H9 (cell line): ENCODE measurements around the gene LPCAT3. TPM values are rescaled to one million over a fixed set of nuclear protein-coding genes. Genes with fewer than 3 reads are reported as not detected.

Source experiments
- DNase-seq: peaks from one replicate; pipeline ENCODE4 v3.0.0-alpha.2; 2017
- H2AFZ ChIP-seq: one replicate; pipeline ENCODE4 v1.6.1; 2013; ENCODE audit warnings: mild to moderate bottlenecking, low read length, control low read depth, moderate library complexity
- H2AK5ac ChIP-seq: 2 replicates; pipeline ENCODE4 v1.6.1; 2013; ENCODE audit warnings: low read length, control low read depth, mixed read lengths; ENCODE audit not compliant: insufficient read length
- H2BK120ac ChIP-seq: one replicate; pipeline ENCODE4 v1.6.1; 2013; ENCODE audit warnings: low read depth, mild to moderate bottlenecking, low read length, control low read depth, inconsistent platforms; ENCODE audit not compliant: poor library complexity, severe bottlenecking
- H2BK12ac ChIP-seq: 2 replicates; pipeline ENCODE4 v1.6.1; 2013; ENCODE audit warnings: low read length, control low read depth, mixed read lengths, low read depth; ENCODE audit not compliant: insufficient read length
- H2BK15ac ChIP-seq: 2 replicates; pipeline ENCODE4 v1.6.1; 2013; ENCODE audit warnings: low read depth, low read length, control low read depth
- H2BK20ac ChIP-seq: one replicate; pipeline ENCODE4 v1.6.1; 2013; ENCODE audit warnings: low read depth, mild to moderate bottlenecking, low read length, control low read depth, inconsistent platforms; ENCODE audit not compliant: poor library complexity, severe bottlenecking
- H2BK5ac ChIP-seq: 2 replicates; pipeline ENCODE4 v1.6.1; 2013; ENCODE audit warnings: low read length, control low read depth, mixed read lengths; ENCODE audit not compliant: insufficient read length
- H3K14ac ChIP-seq: 2 replicates; pipeline ENCODE4 v1.6.1; 2013; ENCODE audit warnings: low read length, control low read depth; ENCODE audit not compliant: insufficient read depth
- H3K18ac ChIP-seq: 2 replicates; pipeline ENCODE4 v1.6.1; 2013; ENCODE audit warnings: low read depth, mild to moderate bottlenecking, mixed read lengths, low read length, control low read depth; ENCODE audit not compliant: insufficient read length
- H3K23ac ChIP-seq: 2 replicates; pipeline ENCODE4 v1.6.1; 2013; ENCODE audit warnings: low read length, control low read depth, mixed read lengths, low read depth; ENCODE audit not compliant: insufficient read length
- H3K23me2 ChIP-seq: 2 replicates; pipeline ENCODE4 v1.6.1; 2013; ENCODE audit warnings: low read depth, mild to moderate bottlenecking, mixed read lengths, low read length, control low read depth; ENCODE audit not compliant: insufficient read length, poor library complexity, severe bottlenecking
- H3K27ac ChIP-seq: 2 replicates; pipeline ENCODE4 v1.5.1; 2013; ENCODE audit warnings: low read length, control low read depth, mixed read lengths, low read depth; ENCODE audit not compliant: insufficient read length
- H3K27me3 ChIP-seq: 2 replicates; pipeline ENCODE4 v1.6.1; 2013; ENCODE audit warnings: low read length, control low read depth, inconsistent platforms; ENCODE audit not compliant: insufficient read depth
- H3K4ac ChIP-seq: 2 replicates; pipeline ENCODE4 v1.6.1; 2013; ENCODE audit warnings: low read depth, mild to moderate bottlenecking, control low read depth, inconsistent platforms, low read length, moderate library complexity
- H3K4me1 ChIP-seq: 2 replicates; pipeline ENCODE4 v1.6.1; 2013; ENCODE audit warnings: low read length, control low read depth, inconsistent platforms; ENCODE audit not compliant: insufficient read depth
- H3K4me2 ChIP-seq: 2 replicates; pipeline ENCODE4 v1.6.1; 2013; ENCODE audit warnings: low read length, control low read depth, mixed read lengths; ENCODE audit not compliant: insufficient read length, insufficient read depth
- H3K56ac ChIP-seq: 2 replicates; pipeline ENCODE4 v1.6.1; 2013; ENCODE audit warnings: low read depth, mild to moderate bottlenecking, mixed read lengths, low read length, control low read depth; ENCODE audit not compliant: insufficient read length
- H3K79me1 ChIP-seq: 2 replicates; pipeline ENCODE4 v1.6.1; 2013; ENCODE audit warnings: low read depth, mild to moderate bottlenecking, moderate library complexity, low read length, control low read depth, inconsistent platforms; ENCODE audit not compliant: insufficient read depth, poor library complexity, severe bottlenecking
- H3K79me2 ChIP-seq: 2 replicates; pipeline ENCODE4 v1.6.1; 2013; ENCODE audit warnings: low read length, control low read depth, inconsistent platforms; ENCODE audit not compliant: insufficient read depth
- H3K9ac ChIP-seq: 2 replicates; pipeline ENCODE4 v1.6.1; 2013; ENCODE audit warnings: low read length, control low read depth, mixed read lengths; ENCODE audit not compliant: insufficient read length; ENCODE audit errors: extremely low read depth
- H3K9me3 ChIP-seq: one replicate; pipeline ENCODE4 v1.6.1; 2013; ENCODE audit warnings: low read depth, low read length, inconsistent platforms; ENCODE audit not compliant: control insufficient read depth
- H3T11ph ChIP-seq: one replicate; pipeline ENCODE4 v1.6.1; 2013; ENCODE audit warnings: mild to moderate bottlenecking, low read length, control low read depth, inconsistent platforms
- H4K20me1 ChIP-seq: one replicate; pipeline ENCODE4 v1.6.1; 2013; ENCODE audit not compliant: control insufficient read depth, insufficient read length, insufficient read depth
- H4K5ac ChIP-seq: 2 replicates; pipeline ENCODE4 v1.6.1; 2013; ENCODE audit warnings: low read depth, mild to moderate bottlenecking, mixed read lengths, low read length, control low read depth; ENCODE audit not compliant: insufficient read length
- H4K8ac ChIP-seq: replicated peaks from 2 replicates; pipeline ENCODE4 v1.6.1; 2013; ENCODE audit warnings: low read length, control low read depth, mixed read lengths, low read depth; ENCODE audit not compliant: insufficient read length
- H4K91ac ChIP-seq: 2 replicates; pipeline ENCODE4 v1.6.1; 2013; ENCODE audit warnings: low read depth, mild to moderate bottlenecking, moderate library complexity, mixed read lengths, low read length, control low read depth; ENCODE audit not compliant: insufficient read length
- H3K27ac Mint-ChIP-seq, 3 experiments: 2 replicates in 2 of 3; 3 replicates in 1 of 3; pipeline ENCODE4 v1.8.0; 2020 to 2021; ENCODE audit warnings: mixed read lengths in 3 of 3, mild to moderate bottlenecking in 1 of 3, moderate library complexity in 1 of 3
- H3K27me3 Mint-ChIP-seq: 2 replicates; pipeline ENCODE4 v1.8.0; 2021; ENCODE audit warnings: low read depth, mild to moderate bottlenecking, moderate library complexity, mixed read lengths
- H3K36me3 Mint-ChIP-seq, 3 experiments: 2 replicates in 2 of 3; 3 replicates in 1 of 3; pipeline ENCODE4 v1.8.0; 2020 to 2021; ENCODE audit warnings: low read depth in 3 of 3, mixed read lengths in 3 of 3; ENCODE audit not compliant: insufficient read depth in 1 of 3
- H3K4me1 Mint-ChIP-seq, 2 experiments: 2 replicates each; pipeline ENCODE4 v1.8.0; 2020; ENCODE audit warnings: mixed read lengths in 2 of 2
- H3K4me3 Mint-ChIP-seq, 2 experiments: 2 replicates in 1 of 2; 3 replicates in 1 of 2; pipeline ENCODE4 v1.8.0; 2020 to 2021; ENCODE audit warnings: mild to moderate bottlenecking in 2 of 2, mixed read lengths in 2 of 2, moderate library complexity in 1 of 2
- H3K9me3 Mint-ChIP-seq, 2 experiments: 2 replicates in 1 of 2; 3 replicates in 1 of 2; pipeline ENCODE4 v1.8.0; 2020; ENCODE audit warnings: mild to moderate bottlenecking in 2 of 2, mixed read lengths in 2 of 2, moderate library complexity in 1 of 2
- CTCF ChIP-seq: fragments of 200-600 bp; sonication (generic); conservative IDR thresholded peaks from 3 replicates; pipeline ENCODE4 v1.8.0; 2021; ENCODE audit warnings: antibody characterized with exemption, mild to moderate bottlenecking
- WGBS: extraction: QIAGEN DNeasy Blood & Tissue Kit; methylation state at CpG from one replicate; pipeline ENCODE4 v1.1.7; 2013; ENCODE audit warnings: missing lambda C conversion rate, low lambda C conversion rate, mixed read lengths; ENCODE audit not compliant: insufficient read length; ENCODE audit errors: extremely low coverage; 5-methylcytosine and 5-hydroxymethylcytosine counted together
- total RNA-seq: library from RNA; stranded (reverse); gene quantifications from 2 replicates; pipeline ENCODE4 v1.2.1, GENCODE V29; 2021

Gene LPCAT3
- total RNA-seq, 1 experiment from 2014 or later, result 47.7 TPM

GRCh38 chr12:7031306-7031705 lies 13.0 kb upstream of the LPCAT3 start:
- H3K27ac Mint-ChIP-seq, result no peak overlapping the region
- Histone ChIP-seq H3K4me2 (no peak overlapping the region), H4K91ac (no peak overlapping the region), H2BK15ac (no peak overlapping the region), H3K4ac (no peak overlapping the region), H2BK5ac (no peak overlapping the region), H2BK20ac (no peak overlapping the region), H3K56ac (no peak overlapping the region), H3K18ac (no peak overlapping the region), H4K5ac (no peak overlapping the region), H4K8ac (no peak overlapping the region), H3K23ac (no peak overlapping the region), H3K27me3 (no peaks in the 10 kb centered on the region), H3K23me2 (no peaks in the 10 kb centered on the region), H3K9me3 (no peaks in the 10 kb centered on the region), H2BK120ac (no peak overlapping the region), H3K9ac (no peak overlapping the region), H3K27ac (no peak overlapping the region), H3K14ac (no peak overlapping the region; the same call in 1 of the 2 replicates), H3T11ph (no peak overlapping the region), H3K79me2 (no peaks in the 10 kb centered on the region), H2AFZ (no peak overlapping the region), H3K4me1 (no peaks in the 10 kb centered on the region; the same call in 1 of the 2 replicates), H2BK12ac (no peak overlapping the region), H2AK5ac (no peak overlapping the region), H3K79me1 (no peaks in the 10 kb centered on the region), H4K20me1 (no peaks in the 10 kb centered on the region)
- TF ChIP-seq CTCF, result no peak
- H3K4me1 Mint-ChIP-seq, result peaks cover 6% of the 10 kb centered on the region in 2 experiments
- no peaks in the 10 kb centered on the region; a peak in 1 of 7 replicates for H3K36me3 Mint-ChIP-seq
- no peak for DNase-seq
- H3K4me3 Mint-ChIP-seq, result no peak overlapping the region
- no peaks in the 10 kb centered on the region for H3K9me3 Mint-ChIP-seq
- WGBS, result no CpG with 5 or more reads among the region's 6 CpGs
- peaks cover 3% of the 10 kb centered on the region for H3K27me3 Mint-ChIP-seq
